CMK (cell line): ENCODE results near the gene C1orf174.
A peak's percentile ranks its signal among the peaks of the same experiment; 100 is the strongest.
"Not testable (repeated sequence)": the region's sequence is repeated elsewhere in the genome, so short reads cannot be mapped to it uniquely, and the experiment has no call there.

Experiments
- DNase-seq: peaks from one replicate; pipeline ENCODE4 v3.0.0-alpha.2; 2010; ENCODE audit warnings: low read depth

Gene C1orf174

GRCh38 chr1:3925762-3926161 is 25.7 kb upstream of the C1orf174 start:
- no peak for DNase-seq

GRCh38 chr1:3925256-3925655 is 25.2 kb upstream of the C1orf174 start:
- no peak for DNase-seq

- no peak for DNase-seq
Measured at GRCh38 chr1:3924825-3925220, 24.8 kb upstream of the C1orf174 start.

- no peak for DNase-seq
Measured at GRCh38 chr1:3924186-3924824, 24.2 kb upstream of the C1orf174 start.

- no peak for DNase-seq
Measured at GRCh38 chr1:3923378-3924185, 23.5 kb upstream of the C1orf174 start.

GRCh38 chr1:3922851-3923250 is 22.8 kb upstream of the C1orf174 start:
- DNase-seq = no peak

GRCh38 chr1:3922201-3922725 is 22.2 kb upstream of the C1orf174 start:
- peak; percentile 37 for DNase-seq

GRCh38 chr1:3921765-3922164 is 21.7 kb upstream of the C1orf174 start:
- peak; percentile 65 for DNase-seq

GRCh38 chr1:3919706-3920105 is 19.6 kb upstream of the C1orf174 start:
- DNase-seq = no peak

- DNase-seq = no peak
Measured at GRCh38 chr1:3918966-3919611, 19.0 kb upstream of the C1orf174 start.

GRCh38 chr1:3918359-3918758 is 18.3 kb upstream of the C1orf174 start:
- DNase-seq = not testable (repeated sequence)

GRCh38 chr1:3917761-3918160 is 17.7 kb upstream of the C1orf174 start:
- DNase-seq = no peak

GRCh38 chr1:3915551-3916121 is 15.6 kb upstream of the C1orf174 start:
- no peak for DNase-seq

- DNase-seq = no peak
Measured at GRCh38 chr1:3914911-3915310, 14.8 kb upstream of the C1orf174 start.

GRCh38 chr1:3914331-3914851 is 14.3 kb upstream of the C1orf174 start:
- DNase-seq = no peak

GRCh38 chr1:3912809-3913685 is 13.0 kb upstream of the C1orf174 start:
- DNase-seq = no peak

- DNase-seq = no peak
Measured at GRCh38 chr1:3911981-3912808, 12.1 kb upstream of the C1orf174 start.

- no peak for DNase-seq
Measured at GRCh38 chr1:3910857-3911845, 11.1 kb upstream of the C1orf174 start.
